ENCODE results near the gene GLT8D1. TPM values are rescaled to one million over a fixed set of nuclear protein-coding genes. Genes with fewer than 3 reads are reported as not detected.
"Not testable (repeated sequence)": the region's sequence is repeated elsewhere in the genome, so short reads cannot be mapped to it uniquely, and the experiment has no call there.

The GLT8D1 gene
- total and polyA plus RNA-seq, 2 donors (not counting 1 experiment from before 2014, with no cell fraction given) = 116 to 160 TPM

DNA sequence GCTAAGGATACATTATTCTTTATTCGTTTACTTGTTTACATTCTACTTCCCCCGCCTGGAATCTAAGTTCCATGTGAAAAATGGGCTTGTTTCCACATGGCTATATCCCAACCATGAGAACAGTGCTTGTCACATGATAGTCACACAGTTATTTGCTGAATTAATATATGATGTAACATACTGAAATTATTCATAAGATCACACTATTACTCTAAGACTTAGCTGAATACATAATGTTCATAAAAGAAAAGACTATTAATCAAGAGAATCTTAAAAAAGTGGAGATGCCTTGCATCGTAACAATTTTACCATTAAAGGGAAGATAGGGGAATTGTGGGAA lies 26.4 kb downstream of the GLT8D1 start:
- H3K9ac ChIP-seq (ENCODE audit: insufficient read depth, low read length) = no peak overlapping the region
- H4K20me1 ChIP-seq (ENCODE audit: control insufficient read depth, extremely low read depth, insufficient read depth, low read length) = no peaks in the 10 kb centered on the region
- DNase-seq (ENCODE audit: low read depth in 2 of 2) = peak in 1 of 2 donors; percentile 94
- peaks cover 40% of the 10 kb centered on the region for H3K79me2 ChIP-seq (ENCODE audit: control insufficient read depth, insufficient read depth, low read length)
- no peak overlapping the region for H3K4me2 ChIP-seq (ENCODE audit: extremely low read depth, insufficient read depth, low read length)
- peak overlapping the region; percentile 33 for H3K27ac ChIP-seq (ENCODE audit: insufficient read depth, low read length)
- H2AFZ ChIP-seq (ENCODE audit: low read length) = no peak overlapping the region
- no peaks in the 10 kb centered on the region for H3K27me3 ChIP-seq (ENCODE audit: control insufficient read depth, insufficient read depth, low read length)
- H3K9me3 ChIP-seq (ENCODE audit: control insufficient read depth, insufficient read depth, low read depth, low read length) = no peaks in the 10 kb centered on the region
- TF ChIP-seq, protein P1, sequence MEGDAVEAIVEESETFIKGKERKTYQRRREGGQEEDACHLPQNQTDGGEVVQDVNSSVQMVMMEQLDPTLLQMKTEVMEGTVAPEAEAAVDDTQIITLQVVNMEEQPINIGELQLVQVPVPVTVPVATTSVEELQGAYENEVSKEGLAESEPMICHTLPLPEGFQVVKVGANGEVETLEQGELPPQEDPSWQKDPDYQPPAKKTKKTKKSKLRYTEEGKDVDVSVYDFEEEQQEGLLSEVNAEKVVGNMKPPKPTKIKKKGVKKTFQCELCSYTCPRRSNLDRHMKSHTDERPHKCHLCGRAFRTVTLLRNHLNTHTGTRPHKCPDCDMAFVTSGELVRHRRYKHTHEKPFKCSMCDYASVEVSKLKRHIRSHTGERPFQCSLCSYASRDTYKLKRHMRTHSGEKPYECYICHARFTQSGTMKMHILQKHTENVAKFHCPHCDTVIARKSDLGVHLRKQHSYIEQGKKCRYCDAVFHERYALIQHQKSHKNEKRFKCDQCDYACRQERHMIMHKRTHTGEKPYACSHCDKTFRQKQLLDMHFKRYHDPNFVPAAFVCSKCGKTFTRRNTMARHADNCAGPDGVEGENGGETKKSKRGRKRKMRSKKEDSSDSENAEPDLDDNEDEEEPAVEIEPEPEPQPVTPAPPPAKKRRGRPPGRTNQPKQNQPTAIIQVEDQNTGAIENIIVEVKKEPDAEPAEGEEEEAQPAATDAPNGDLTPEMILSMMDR (conservative IDR thresholded peaks at IDR 0.05 in 1 of 2, IDR thresholded peaks at IDR 0.05 in 1 of 2; ENCODE audit: low read depth in 1 of 2, low read length in 2 of 2) = no peak
- no peak for TF ChIP-seq EZH2 (IDR thresholded peaks at IDR 0.05; ENCODE audit: low read length, missing control alignments)
- H3K4me1 ChIP-seq (ENCODE audit: control insufficient read depth, extremely low read depth, insufficient read depth, low read length) = peaks cover 15% of the 10 kb centered on the region
- peaks cover 3% of the 10 kb centered on the region for H3K36me3 ChIP-seq (ENCODE audit: control insufficient read depth, insufficient read depth, low read length)
- H3K4me3 ChIP-seq (replicated peaks in 1 of 4; ENCODE audit: control extremely low read depth in 1 of 4, insufficient read depth in 1 of 4, low read depth in 3 of 4, low read length in 4 of 4) = no peak overlapping the region

DNA sequence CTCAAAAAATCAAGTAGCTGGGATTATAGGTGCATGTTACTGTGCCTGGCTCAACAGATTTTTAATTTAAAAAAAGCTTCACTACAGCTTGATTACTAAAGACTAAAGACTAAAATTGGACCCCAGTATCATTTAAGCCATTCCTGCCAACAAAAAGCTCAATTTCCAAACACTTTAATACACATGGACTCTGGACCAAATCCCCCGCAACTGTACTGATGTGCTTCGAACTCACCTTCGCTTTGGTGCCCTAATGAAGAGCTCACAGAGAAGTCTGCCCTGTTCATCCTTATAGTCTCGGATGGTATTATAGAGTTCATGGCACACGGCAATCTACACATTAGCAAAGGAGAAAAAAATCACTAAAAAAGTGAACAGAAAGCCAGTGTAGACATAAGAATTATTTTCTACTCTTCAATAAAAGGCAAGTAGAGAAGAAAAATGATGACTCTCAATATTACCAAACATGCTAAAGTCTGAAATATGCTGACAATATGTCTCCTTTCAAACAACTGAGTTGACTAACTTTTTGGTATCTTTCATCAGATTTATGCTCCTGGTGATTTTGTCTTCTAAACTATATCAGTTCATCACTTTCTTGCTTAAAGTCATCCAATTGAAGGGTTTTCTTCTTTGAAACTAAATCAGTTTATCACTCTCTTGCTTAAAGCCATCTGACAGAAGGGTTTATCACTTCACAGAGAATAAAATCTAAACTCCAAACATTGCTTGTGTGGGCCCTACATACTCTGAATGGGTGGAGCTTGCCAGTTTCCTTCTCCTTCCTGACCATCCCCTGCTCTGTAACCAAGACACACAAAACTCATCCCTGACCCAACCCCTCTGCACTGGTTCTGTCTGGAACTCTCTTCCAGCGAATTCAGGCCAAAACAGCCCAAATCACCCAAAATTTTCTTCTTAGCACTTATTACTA lies 27.1 kb downstream of the GLT8D1 start:
- Histone ChIP-seq H3K4me2 (ENCODE audit: extremely low read depth, insufficient read depth, low read length) (no peak overlapping the region), H3K27me3 (ENCODE audit: control insufficient read depth, insufficient read depth, low read length) (no peaks in the 10 kb centered on the region), H3K9ac (ENCODE audit: insufficient read depth, low read length) (no peak overlapping the region), H4K20me1 (ENCODE audit: control insufficient read depth, extremely low read depth, insufficient read depth, low read length) (no peaks in the 10 kb centered on the region), H3K36me3 (ENCODE audit: control insufficient read depth, insufficient read depth, low read length) (peaks cover 3% of the 10 kb centered on the region), H3K27ac (ENCODE audit: insufficient read depth, low read length) (peak overlapping the region; percentile 33), H3K4me3 (replicated peaks in 1 of 4; ENCODE audit: control extremely low read depth in 1 of 4, insufficient read depth in 1 of 4, low read depth in 3 of 4, low read length in 4 of 4) (no peak overlapping the region), H3K4me1 (ENCODE audit: control insufficient read depth, extremely low read depth, insufficient read depth, low read length) (peaks cover 12% of the 10 kb centered on the region), H3K9me3 (ENCODE audit: control insufficient read depth, insufficient read depth, low read depth, low read length) (no peaks in the 10 kb centered on the region), H2AFZ (ENCODE audit: low read length) (no peak overlapping the region), H3K79me2 (ENCODE audit: control insufficient read depth, insufficient read depth, low read length) (peaks cover 34% of the 10 kb centered on the region)
- TF ChIP-seq EZH2 (IDR thresholded peaks at IDR 0.05; ENCODE audit: low read length, missing control alignments) = no peak
- TF ChIP-seq, protein P1 (conservative IDR thresholded peaks at IDR 0.05 in 1 of 2, IDR thresholded peaks at IDR 0.05 in 1 of 2; ENCODE audit: low read depth in 1 of 2, low read length in 2 of 2) = no peak
- DNase-seq (ENCODE audit: low read depth in 2 of 2) = no peak

DNA sequence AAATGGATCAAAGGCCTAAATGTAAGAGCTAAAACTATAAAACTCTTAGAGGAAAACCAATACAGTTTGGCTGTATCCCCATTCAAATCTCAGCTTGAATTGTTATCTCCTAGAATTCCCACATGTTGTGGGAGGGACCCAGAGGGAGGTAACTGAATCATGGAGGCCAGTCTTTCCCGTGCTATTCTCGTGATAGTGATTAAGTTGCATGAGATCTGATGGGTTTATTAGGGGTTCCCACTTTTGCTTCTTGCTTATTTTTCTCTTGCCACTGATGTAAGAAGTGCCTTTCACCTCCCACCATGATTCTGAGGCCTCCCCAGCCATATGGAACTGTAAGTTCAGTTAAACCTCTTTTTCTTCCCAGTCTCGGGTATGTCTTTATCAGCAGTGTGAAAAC lies 29.4 kb downstream of the GLT8D1 start:
- H2AFZ ChIP-seq (ENCODE audit: low read length); H3K27me3 ChIP-seq (ENCODE audit: control insufficient read depth, insufficient read depth, low read length); H3K9ac ChIP-seq (ENCODE audit: insufficient read depth, low read length); H3K9me3 ChIP-seq (ENCODE audit: control insufficient read depth, insufficient read depth, low read depth, low read length); H3K4me2 ChIP-seq (ENCODE audit: extremely low read depth, insufficient read depth, low read length); H3K36me3 ChIP-seq (ENCODE audit: control insufficient read depth, insufficient read depth, low read length); H4K20me1 ChIP-seq (ENCODE audit: control insufficient read depth, extremely low read depth, insufficient read depth, low read length); H3K27ac ChIP-seq (ENCODE audit: insufficient read depth, low read length); H3K4me3 ChIP-seq (replicated peaks in 1 of 4; ENCODE audit: control extremely low read depth in 1 of 4, insufficient read depth in 1 of 4, low read depth in 3 of 4, low read length in 4 of 4); H3K4me1 ChIP-seq (ENCODE audit: control insufficient read depth, extremely low read depth, insufficient read depth, low read length); DNase-seq (ENCODE audit: low read depth in 2 of 2): not testable (repeated sequence)
- H3K79me2 ChIP-seq (ENCODE audit: control insufficient read depth, insufficient read depth, low read length) = peaks cover 21% of the 10 kb centered on the region

Measured in fibroblast of lung (primary cell).